GM12801 (cell line): Measurements from ENCODE around the gene BBS9.

Source experiments
- CTCF ChIP-seq: IDR thresholded peaks from one replicate; pipeline ENCODE4 v1.5.1; 2011; ENCODE audit warnings: control low read depth; ENCODE audit not compliant: insufficient read length; ENCODE audit errors: extremely low read depth

The BBS9 gene

GRCh38 chr7:33636359-33636758 lies 507.0 kb downstream of the BBS9 start:
- no peak for TF ChIP-seq CTCF

- no peak for TF ChIP-seq CTCF
Observed at GRCh38 chr7:33639552-33640197, 510.3 kb downstream of the BBS9 start.

GRCh38 chr7:33640741-33641140 lies 511.4 kb downstream of the BBS9 start:
- TF ChIP-seq CTCF: no peak

- no peak for TF ChIP-seq CTCF
Observed at GRCh38 chr7:33642312-33642711, 512.9 kb downstream of the BBS9 start.

GRCh38 chr7:33643530-33643929 lies 514.2 kb downstream of the BBS9 start:
- TF ChIP-seq CTCF: no peak

GRCh38 chr7:33644489-33644888 lies 515.1 kb downstream of the BBS9 start:
- no peak for TF ChIP-seq CTCF

GRCh38 chr7:33645104-33645503 lies 515.7 kb downstream of the BBS9 start:
- no peak for TF ChIP-seq CTCF

GRCh38 chr7:33646166-33646565 lies 516.8 kb downstream of the BBS9 start:
- TF ChIP-seq CTCF: no peak
